Activated CD4-positive, alpha-beta T cell treated with anti-CD3 and anti-CD28 coated beads, Interleukin-10, Interleukin-2, amounts not matched to agents 100 ng/mL and 50 ng/mL, durations not matched to agents 16 hours and 8 hours (primary cell): ENCODE results near the gene KIAA0232.
A peak's percentile ranks its signal among the peaks of the same experiment; 100 is the strongest.

Source experiments
- DNase-seq: peaks from one replicate; pipeline ENCODE4 v3.0.0-alpha.2; 2020

Gene KIAA0232, protein sequence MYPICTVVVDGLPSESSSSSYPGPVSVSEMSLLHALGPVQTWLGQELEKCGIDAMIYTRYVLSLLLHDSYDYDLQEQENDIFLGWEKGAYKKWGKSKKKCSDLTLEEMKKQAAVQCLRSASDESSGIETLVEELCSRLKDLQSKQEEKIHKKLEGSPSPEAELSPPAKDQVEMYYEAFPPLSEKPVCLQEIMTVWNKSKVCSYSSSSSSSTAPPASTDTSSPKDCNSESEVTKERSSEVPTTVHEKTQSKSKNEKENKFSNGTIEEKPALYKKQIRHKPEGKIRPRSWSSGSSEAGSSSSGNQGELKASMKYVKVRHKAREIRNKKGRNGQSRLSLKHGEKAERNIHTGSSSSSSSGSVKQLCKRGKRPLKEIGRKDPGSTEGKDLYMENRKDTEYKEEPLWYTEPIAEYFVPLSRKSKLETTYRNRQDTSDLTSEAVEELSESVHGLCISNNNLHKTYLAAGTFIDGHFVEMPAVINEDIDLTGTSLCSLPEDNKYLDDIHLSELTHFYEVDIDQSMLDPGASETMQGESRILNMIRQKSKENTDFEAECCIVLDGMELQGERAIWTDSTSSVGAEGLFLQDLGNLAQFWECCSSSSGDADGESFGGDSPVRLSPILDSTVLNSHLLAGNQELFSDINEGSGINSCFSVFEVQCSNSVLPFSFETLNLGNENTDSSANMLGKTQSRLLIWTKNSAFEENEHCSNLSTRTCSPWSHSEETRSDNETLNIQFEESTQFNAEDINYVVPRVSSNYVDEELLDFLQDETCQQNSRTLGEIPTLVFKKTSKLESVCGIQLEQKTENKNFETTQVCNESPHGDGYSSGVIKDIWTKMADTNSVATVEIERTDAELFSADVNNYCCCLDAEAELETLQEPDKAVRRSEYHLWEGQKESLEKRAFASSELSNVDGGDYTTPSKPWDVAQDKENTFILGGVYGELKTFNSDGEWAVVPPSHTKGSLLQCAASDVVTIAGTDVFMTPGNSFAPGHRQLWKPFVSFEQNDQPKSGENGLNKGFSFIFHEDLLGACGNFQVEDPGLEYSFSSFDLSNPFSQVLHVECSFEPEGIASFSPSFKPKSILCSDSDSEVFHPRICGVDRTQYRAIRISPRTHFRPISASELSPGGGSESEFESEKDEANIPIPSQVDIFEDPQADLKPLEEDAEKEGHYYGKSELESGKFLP (N-terminal part only)

GRCh38 chr4:6782147-6782845 is at the start of gene KIAA0232:
KIAA0232 (plus strand) TSS chr4:6782727; CDS start chr4:6824454, 41,727 bp downstream.
- peak; percentile 94 for DNase-seq

DNA sequence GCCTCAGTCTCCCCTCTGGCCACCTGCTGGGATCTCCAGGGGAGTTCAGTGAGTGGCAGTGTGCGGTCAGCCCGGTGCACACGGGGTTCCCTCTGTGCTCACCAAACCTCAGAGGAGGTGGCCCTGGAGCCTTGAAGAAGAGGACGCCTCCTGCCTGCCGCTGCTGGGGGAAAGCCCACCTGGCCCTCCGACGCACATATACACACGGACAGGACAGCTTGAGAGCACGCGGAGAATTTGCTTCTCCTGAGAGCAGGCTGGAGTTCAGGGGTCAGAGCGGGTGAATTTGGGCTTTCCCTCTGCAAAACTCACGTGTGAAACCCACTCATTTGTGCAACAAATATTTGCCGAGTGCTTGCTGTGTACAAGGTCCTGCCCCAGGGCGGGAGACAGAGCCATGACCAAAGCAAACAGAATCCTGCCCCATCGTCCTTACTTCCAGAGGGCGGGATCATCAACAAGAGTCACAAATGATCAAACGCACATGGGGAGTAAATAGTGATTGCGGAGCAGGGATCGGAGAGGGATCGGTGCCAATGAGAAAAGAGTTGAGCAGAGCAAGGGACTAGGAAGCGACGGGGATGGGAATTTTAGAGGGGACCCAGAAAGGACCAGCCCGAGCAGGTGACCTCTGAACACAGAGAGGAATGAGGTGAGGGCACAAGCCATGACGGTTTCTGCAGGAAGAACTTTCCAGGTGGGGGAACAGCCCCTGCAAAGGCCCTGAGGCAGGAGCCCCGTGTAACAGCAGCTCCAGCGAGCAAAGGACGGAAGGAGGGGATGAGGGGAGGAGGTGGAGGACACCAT is 49.0 kb upstream of the KIAA0232 start:
- no peak for DNase-seq

- DNase-seq: no peak
These were observed 48.3 kb upstream of the KIAA0232 start for GRCh38 chr4:6734165-6734786.

- no peak for DNase-seq
These were observed 42.6 kb upstream of the KIAA0232 start for GRCh38 chr4:6739920-6740319.

DNA sequence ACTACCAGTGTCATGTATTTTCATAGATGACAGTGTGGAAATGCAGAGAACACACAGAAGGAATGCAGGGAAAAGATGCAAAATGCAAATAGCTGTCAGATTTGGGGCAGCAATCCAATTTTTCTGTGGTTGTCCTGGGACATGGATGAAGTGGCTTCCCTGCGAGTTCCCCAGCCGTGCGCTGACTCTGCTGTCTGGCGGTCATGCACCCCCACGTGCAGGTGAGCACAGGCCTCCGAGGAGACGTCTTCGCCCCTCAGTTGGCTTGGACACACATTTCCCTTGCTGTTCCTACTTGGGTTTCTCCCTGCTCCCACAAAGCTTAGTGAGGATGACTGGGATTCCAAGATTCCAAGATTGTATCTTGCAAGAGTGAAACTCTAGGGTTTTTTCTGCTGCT is 42.2 kb upstream of the KIAA0232 start:
- no peak for DNase-seq

DNA sequence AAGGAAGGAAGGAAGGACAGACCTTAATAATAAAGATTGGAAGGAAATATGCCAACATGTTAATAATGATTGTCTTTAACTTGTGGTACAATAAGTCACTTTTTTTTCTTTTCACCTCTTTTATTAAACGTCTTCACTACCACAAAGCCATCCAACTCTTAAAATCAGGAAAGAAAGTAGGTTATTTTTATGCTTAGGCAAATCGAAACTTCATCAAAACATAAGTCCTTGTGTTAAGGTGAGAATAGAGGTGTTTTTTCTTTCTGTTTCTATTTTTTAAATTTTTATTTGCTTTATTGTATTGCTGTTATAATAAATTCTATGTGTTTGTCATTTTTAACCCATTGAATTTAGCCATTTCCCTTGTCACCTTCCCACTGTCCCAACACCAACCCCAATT is 40.0 kb upstream of the KIAA0232 start:
- peak; percentile 26 for DNase-seq

DNA sequence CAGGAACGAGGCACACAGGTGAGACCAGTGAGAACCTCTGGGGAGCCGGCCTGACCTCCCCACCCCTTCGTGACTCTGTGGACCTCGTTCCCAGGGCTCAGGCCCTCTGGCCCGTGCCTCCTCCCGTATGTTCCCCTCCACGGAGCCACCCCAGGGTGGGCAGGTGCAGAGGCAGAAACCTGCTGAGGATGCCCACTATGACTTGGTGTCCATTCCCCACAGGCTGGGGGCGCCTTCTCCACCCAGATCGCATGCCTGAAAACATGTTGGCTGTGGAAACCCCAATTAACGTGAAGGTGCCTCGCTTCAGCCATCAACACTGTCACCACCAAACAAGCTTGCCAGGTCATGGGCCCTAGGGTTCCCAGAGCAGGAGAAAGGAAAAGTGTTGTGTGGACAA is 39.5 kb upstream of the KIAA0232 start:
- DNase-seq: no peak

DNA sequence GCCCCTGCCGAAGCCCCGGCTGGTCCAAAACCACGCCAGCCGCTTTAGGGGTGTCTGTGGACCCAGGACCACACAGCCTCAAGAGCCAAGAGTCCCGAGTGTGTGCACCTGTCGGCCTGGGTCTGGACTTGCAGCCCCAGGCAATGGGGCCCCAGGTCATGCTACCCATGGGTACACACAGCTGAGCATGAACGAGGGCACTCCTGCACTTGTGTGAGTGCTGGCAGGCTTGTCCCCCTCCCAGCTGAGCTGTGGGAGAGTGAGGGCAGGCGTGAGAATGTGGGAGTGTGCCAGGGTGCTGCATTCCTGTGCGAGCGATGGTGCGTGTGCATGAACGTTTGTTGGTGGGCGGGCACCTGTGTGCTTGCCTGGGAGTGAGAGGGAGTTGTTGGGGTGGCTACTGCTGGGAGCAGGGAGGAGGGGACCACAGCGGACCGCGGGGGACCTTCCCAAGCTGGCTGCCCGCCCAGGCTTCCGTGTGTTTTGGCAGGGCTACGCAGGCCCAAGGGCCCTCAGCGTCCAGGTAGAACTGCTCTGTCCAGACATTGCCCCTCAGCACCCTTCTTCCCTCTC is 35.7 kb upstream of the KIAA0232 start:
- DNase-seq: no peak

DNA sequence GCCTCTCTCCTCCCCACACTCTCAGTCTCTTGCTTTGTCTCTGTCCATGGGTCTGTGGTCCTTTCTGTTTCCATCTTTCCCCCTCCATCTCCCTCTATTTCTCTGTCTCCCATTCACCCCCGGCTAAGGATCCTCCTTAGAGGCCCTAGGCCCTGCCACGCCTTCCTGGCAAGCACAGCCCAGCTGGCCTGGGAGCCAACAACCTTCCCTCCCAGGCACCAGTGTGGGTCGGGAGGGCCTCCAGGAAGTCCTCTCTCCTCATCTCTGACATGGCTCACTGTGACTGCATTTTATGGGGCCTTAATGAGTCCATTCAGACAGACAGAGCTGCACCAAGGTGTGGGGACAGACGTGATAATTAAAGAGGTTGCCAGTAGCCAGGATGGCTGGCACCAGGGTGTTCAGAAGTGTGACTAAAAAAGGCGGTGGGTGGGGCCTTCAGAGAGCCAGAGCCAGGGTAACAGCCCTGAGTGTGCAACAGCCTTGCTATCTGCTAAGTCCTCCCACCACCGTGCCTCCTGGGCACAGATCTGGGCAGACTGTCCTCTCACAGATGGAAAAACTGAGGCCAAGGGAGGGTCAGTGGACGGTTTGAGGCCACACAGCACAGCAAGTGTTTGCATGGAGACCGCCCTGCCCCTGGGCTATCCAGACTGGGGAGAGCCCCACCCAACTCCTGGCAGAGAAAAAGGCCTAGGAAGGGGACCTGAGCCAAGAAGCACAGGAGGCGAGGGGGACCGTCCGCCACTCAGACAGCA is 35.1 kb upstream of the KIAA0232 start:
- DNase-seq: no peak

DNA sequence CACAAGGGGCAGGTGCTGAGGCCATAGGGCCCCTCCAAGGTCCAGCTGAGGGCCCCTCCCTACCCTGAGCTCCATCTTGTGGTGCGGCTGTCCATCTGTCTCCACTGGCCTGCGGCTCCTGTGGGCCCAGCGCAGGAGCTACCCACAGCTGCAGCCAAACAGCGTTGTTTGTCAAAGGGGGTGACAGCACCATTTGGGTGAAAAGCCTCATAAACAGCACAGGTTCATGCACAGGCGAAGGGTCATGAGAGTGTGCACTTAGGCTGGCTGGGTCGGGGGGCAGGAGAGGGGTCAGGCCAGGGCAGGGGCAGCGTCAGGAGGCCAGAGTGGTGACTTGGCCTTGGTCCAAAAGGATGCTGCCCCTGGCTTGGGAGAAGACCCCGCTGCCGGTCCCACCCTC is 34.2 kb upstream of the KIAA0232 start:
- no peak for DNase-seq

DNA sequence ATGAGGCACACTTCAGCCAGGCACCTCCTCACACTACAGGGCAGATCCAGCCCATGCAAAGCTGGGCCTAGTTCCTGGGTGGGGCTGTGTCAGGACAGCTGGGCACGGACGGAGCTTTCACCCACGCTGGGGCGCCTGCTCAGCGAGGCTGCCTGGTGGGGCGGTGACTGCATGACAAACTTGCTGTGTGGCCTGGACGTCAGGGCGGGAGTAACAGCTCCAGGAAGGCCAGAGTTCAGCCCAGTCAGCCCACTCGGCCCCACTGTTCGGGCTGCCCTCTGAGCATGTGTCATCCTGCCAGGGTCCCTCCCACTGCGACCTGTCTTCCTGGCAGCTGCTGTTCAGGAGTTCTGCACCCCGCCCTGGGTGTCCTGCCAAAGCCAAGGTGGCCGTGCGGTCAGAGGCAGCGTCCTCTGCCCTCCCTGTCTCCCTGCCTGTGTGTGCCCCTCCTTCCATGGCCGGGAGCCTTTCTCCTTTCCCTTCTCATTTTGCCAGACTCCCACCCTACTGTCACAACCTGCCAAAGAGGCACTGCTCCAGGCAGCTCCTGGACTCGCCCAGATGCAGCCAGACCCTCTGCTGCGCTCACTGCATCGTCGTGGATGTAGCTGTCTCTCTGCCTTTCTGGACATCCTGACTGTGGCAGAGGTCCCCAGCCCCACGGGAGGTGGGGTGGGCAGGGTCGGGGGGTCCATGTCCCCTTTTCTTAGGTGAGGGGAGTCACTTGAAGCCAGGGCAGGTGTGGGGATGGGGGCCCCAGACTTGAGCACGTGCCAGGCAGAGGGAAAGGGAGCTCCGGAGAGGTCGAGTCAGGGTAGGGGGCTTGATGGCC is 33.0 kb upstream of the KIAA0232 start:
- no peak for DNase-seq

GRCh38 chr4:6750286-6751221 is 32.0 kb upstream of the KIAA0232 start:
- DNase-seq: no peak

DNA sequence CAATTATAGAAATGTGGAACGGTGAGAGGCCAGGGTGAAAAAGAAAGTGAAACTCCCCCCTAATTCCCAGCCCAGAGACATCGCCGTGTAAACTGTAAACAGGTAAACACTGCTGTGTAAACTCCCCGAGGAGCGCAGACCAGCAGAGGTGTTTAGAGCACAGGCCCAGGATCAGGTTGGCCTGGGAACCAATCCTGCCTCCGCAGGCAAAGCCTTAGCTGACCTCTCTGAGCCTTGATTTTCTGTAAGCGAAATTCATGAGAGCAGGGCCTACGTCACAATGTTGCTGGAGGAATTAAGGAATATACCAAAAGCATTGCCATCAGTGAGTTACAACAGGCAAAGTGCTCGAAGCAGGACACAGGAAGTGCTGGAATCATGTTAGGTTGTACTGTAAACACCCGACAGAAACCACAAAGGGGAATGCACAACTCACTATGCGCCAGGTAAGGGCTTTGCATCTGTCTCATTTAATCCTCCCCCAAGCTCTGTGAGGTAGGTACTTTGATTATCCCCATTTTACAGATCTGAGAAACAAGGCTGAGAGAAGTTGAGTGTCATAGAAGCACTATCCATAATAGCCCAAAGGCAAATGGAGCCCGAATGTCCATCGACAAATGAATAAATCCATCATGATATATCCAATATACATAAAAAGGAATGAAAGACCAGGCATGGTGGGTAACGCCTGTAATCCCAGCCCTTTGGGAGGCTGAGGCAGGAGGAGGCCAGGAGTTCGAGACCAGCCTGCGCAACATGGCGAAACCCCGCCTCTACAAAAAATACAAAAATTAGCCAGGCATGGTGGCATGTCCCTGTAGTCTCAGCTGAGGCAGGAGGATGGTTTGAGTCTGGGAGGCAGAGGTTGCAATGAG is 30.7 kb upstream of the KIAA0232 start:
- DNase-seq: peak; percentile 15

GRCh38 chr4:6752486-6752829 is 30.1 kb upstream of the KIAA0232 start:
- no peak for DNase-seq

- DNase-seq: no peak
These were observed 29.4 kb upstream of the KIAA0232 start for GRCh38 chr4:6753103-6753560.

DNA sequence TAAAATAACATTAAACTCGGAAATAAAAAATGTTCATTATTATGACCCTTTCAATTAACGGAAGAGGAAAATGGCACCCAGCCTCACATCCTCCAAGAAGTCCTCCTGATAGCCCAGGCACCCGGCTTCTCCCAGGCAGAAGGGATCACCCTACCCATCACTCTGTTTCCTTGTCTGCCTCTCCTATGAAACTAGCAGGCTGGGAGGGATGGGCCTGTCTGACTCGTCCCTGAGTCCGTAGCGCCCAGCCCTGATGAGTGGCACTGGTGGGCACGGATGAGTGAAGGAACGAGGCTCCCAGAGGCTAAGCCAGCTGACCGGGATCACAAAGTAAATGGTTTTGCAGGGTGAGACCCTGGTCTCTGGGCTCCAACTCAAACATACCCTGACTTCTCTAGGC is 28.6 kb upstream of the KIAA0232 start:
- no peak for DNase-seq

DNA sequence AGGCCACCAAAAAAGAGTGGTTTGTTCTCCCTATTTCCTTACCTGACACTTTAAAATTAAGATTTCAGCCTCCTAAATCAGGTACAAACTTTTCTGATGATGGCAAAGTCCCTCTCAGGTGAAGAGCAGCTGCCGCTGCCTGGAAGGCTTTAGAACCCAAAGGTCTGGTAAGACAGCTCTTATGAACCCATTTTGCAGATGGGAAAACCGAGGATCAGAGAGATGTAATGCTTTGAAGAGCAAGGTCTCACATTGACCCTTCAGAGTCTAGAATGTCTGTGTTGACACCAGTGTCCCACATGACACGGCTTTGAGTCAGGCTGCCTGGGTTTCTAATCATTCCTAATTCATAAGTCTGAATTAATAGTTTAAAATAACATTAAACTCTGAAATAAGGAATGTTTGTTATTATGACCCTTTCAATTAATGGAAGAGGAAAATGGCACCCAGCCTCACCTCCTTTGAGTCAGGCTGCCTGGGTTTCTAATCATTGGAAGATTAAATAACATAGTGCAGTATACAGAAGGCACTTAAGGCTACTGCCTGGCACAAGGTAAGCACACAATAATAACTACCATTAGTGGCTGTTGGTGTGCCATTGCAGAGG is 27.9 kb upstream of the KIAA0232 start:
- DNase-seq: no peak
